Endometrium (tissue), 2 donors: Measurements from ENCODE around the gene KRCC1.
"Not testable (repeated sequence)": the region's sequence is repeated elsewhere in the genome, so short reads cannot be mapped to it uniquely, and the experiment has no call there.

Experiments
- FAIRE-seq: peaks from 2 replicates; lab custom pipeline; 2012; peaks lifted over from hg19 to GRCh38; lab: Jason Lieb, UNC
- donor health status: control.
- donor health status: control.

The KRCC1 gene

GRCh38 chr2:88038263-88039105, 17.1 kb downstream of the KRCC1 start:
- FAIRE-seq, result no peak

DNA sequence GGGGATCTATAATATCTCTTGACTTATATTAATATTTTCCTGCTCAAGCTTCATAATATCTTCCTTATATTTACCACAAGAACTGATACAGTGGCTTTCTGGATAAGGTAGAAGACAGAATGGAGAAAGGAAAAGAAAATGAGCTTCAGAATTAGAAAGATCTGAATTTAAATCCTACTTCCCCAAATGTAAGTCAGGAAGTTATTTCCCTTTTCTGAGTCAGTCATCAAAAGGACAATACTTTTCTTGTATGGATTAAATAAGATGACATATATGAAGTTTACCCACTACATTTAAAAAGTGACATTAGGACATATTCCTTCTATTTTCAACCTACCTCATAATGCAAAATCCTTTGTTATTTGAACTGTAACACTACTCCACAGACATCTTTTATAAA, 19.0 kb downstream of the KRCC1 start:
- FAIRE-seq, result no peak

- no peak for FAIRE-seq
Observed at GRCh38 chr2:88036182-88036581, 19.4 kb downstream of the KRCC1 start.

GRCh38 chr2:88032070-88032702, 23.4 kb downstream of the KRCC1 start:
- no peak for FAIRE-seq

- FAIRE-seq, result no peak
Observed at GRCh38 chr2:88028931-88029330, 26.7 kb downstream of the KRCC1 start.

GRCh38 chr2:88027697-88028389, 27.7 kb downstream of the KRCC1 start:
- no peak for FAIRE-seq

DNA sequence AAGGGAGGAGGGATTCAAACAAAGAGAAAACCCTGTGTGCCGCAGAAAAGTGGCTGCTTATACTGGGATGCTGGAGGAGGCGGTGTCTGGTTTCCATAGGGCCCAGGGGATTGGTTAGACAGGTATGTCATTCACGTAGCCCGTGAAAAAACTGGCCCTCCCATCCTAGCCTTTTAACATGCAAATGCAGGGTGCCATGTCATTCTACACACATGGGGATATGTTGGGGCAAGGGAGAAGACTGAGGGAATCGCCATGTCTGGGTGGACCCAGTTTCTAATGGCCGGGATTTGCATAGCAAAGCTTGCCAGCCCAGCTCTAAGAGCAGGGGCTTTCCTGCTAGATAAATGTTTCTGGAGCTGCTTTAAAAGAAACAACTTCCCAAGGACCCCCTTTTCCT, 31.1 kb downstream of the KRCC1 start:
- FAIRE-seq, result no peak

GRCh38 chr2:88022669-88022921, 33.0 kb downstream of the KRCC1 start:
- no peak for FAIRE-seq

GRCh38 chr2:88019985-88020384, 35.6 kb downstream of the KRCC1 start:
- FAIRE-seq, result no peak

GRCh38 chr2:88018909-88019308, 36.7 kb downstream of the KRCC1 start:
- FAIRE-seq, result no peak

- not testable (repeated sequence) for FAIRE-seq
Observed at GRCh38 chr2:88018077-88018805, 37.3 kb downstream of the KRCC1 start.

GRCh38 chr2:88017780-88018038, 37.9 kb downstream of the KRCC1 start:
- not testable (repeated sequence) for FAIRE-seq

- FAIRE-seq, result no peak
Observed at GRCh38 chr2:88016960-88017779, 38.4 kb downstream of the KRCC1 start.

- no peak for FAIRE-seq
Observed at GRCh38 chr2:88016086-88016959, 39.3 kb downstream of the KRCC1 start, which contains the start of gene RNU2-63P. Gene RNU2-63P (minus strand): TSS chr2:88016547.

- FAIRE-seq, result no peak
Observed at GRCh38 chr2:88011011-88011410, 44.6 kb downstream of the KRCC1 start.

DNA sequence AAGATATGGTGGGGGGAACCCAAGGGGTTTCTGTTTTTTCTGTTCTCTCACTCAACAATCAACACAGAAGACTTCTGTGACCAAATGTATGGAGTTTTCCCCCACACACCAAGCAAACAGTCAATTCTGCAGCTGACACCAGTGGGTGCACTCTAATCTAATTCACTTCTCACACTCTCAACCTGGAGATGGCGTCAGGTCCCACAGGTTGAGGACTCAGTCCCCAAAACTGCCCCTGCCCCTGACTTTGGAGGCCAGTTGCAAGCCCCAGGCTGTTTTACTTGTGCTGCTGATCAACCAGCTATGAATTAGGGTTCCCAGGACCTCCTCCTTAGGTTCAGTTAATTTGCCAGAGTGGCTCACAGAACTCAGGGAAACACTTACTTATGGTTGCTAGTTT, 45.4 kb downstream of the KRCC1 start:
- no peak for FAIRE-seq

DNA sequence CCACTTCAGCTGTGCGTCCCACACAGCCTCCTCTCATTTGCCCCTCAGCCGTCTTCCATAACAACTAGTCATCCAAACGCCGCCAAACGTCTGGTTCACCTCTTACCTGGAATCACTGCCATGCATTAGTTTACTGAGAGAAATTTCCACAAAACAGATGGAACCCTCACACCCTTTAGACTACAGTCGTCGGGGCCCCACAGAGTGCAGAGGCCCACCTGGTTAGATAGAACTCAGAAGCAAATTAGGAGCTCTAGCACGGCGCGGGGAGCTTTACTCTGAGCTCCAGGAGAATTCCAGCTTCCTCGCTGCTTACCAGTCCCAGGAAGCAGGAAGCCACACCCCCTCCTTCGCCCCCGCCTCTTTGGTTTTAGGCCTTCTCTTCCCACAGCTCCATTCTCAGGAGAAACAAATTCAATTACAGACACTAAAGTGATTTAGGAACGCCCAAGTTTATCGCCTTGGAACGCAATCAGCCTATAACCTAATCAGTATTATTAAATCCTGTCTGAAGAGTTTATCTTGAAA, 48.6 kb downstream of the KRCC1 start:
- FAIRE-seq, result no peak

- no peak for FAIRE-seq
Observed at GRCh38 chr2:88005776-88006175, 49.8 kb downstream of the KRCC1 start.

- FAIRE-seq, result no peak
Observed at GRCh38 chr2:88003074-88003755, 52.4 kb downstream of the KRCC1 start.

GRCh38 chr2:88002359-88002707, 53.2 kb downstream of the KRCC1 start:
- no peak for FAIRE-seq
